ENCODE results near the gene VPS41.

Gene VPS41

DNA sequence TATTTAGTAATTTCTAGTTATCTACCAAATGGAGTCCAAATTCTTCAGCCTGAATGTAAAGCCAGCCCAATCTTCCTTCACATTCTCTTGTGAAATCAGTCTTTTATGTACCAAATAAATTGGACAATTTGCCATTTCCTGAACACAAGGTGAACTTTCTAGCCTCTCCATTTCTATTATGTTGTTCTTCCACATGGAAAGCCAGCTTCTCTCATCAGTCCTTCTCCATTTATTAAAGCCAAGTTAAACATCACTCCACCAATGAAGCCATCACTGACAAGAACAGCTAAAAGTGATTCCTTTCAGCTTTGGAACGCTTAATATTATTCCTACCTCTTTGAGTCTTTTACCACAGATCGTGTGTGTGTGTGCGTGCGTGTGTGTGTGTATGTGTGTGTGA is 88.4 kb downstream of the VPS41 start:
- H3K4me3 ChIP-seq (ENCODE audit: low read depth, low read length): no peak overlapping the region
- H3K27me3 ChIP-seq (ENCODE audit: insufficient read depth, low read length): no peaks in the 10 kb centered on the region
- no peaks in the 10 kb centered on the region for H3K79me2 ChIP-seq (ENCODE audit: control insufficient read depth, insufficient read depth, low read length, unreplicated experiment)
- H2AFZ ChIP-seq (ENCODE audit: low read length, unreplicated experiment): no peak overlapping the region
- peaks cover 13% of the 10 kb centered on the region; the same call in 1 of the 2 replicates for H3K36me3 ChIP-seq (ENCODE audit: insufficient read depth, low read length)
- H3K27ac ChIP-seq (ENCODE audit: low read depth, low read length): no peak overlapping the region
- H3K4me1 ChIP-seq (ENCODE audit: control insufficient read depth, insufficient read depth, low read length, unreplicated experiment): no peaks in the 10 kb centered on the region

- Histone ChIP-seq H3K79me2 (ENCODE audit: control insufficient read depth, insufficient read depth, low read length, unreplicated experiment) (no peaks in the 10 kb centered on the region), H2AFZ (ENCODE audit: low read length, unreplicated experiment) (no peak overlapping the region), H3K36me3 (ENCODE audit: insufficient read depth, low read length) (peaks cover 13% of the 10 kb centered on the region; the same call in 1 of the 2 replicates), H3K4me1 (ENCODE audit: control insufficient read depth, insufficient read depth, low read length, unreplicated experiment) (no peaks in the 10 kb centered on the region), H3K27me3 (ENCODE audit: insufficient read depth, low read length) (no peaks in the 10 kb centered on the region), H3K4me3 (ENCODE audit: low read depth, low read length) (no peak overlapping the region), H3K27ac (ENCODE audit: low read depth, low read length) (no peak overlapping the region)
Measured at GRCh38 chr7:38819463-38819862, 89.5 kb downstream of the VPS41 start.

DNA sequence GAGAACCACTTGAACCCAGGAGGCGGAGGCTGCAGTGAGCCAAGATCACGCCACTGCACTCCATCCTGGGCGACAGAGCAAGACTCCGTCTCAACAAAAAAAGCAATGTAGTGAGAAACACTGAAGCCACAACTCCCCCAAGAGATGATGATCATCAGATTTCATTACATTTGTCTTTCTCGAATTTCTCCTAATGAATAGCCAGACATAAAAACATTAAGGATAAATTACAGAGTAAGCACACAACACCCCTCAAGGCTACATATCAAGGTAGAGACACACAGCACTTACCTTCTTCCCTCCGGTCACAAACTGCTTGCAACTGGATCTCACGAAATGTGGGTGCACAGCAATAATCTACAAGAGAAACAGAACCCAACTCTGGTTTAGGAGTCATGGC is 91.5 kb downstream of the VPS41 start:
- no peaks in the 10 kb centered on the region for H3K79me2 ChIP-seq (ENCODE audit: control insufficient read depth, insufficient read depth, low read length, unreplicated experiment)
- H3K36me3 ChIP-seq (ENCODE audit: insufficient read depth, low read length): no peaks in the 10 kb centered on the region
- no peak overlapping the region for H3K27ac ChIP-seq (ENCODE audit: low read depth, low read length)
- no peak overlapping the region for H2AFZ ChIP-seq (ENCODE audit: low read length, unreplicated experiment)
- H3K4me1 ChIP-seq (ENCODE audit: control insufficient read depth, insufficient read depth, low read length, unreplicated experiment): no peaks in the 10 kb centered on the region
- H3K27me3 ChIP-seq (ENCODE audit: insufficient read depth, low read length): no peaks in the 10 kb centered on the region
- no peak overlapping the region for H3K4me3 ChIP-seq (ENCODE audit: low read depth, low read length)

DNA sequence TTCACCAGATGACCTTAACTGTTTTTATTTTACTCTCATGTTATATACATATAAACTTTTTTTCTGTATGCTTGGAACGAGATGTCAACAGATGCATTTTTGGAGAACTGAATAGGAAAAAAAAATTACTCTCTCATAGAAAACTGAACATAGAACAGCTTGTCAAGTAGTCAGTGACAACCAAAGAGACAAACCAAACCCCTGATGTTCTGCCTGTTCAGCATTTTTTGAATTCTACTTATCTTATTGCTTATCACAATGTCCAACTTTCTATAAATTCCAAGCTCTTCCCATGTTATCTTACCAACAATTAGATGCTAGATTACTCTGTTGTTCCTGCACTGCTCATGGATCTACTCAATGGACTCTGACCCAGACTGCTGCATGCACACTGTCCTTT is 95.2 kb downstream of the VPS41 start:
- H3K36me3 ChIP-seq (ENCODE audit: insufficient read depth, low read length): no peaks in the 10 kb centered on the region
- no peaks in the 10 kb centered on the region for H3K27me3 ChIP-seq (ENCODE audit: insufficient read depth, low read length)
- no peak overlapping the region for H3K4me3 ChIP-seq (ENCODE audit: low read depth, low read length)
- no peak overlapping the region for H3K27ac ChIP-seq (ENCODE audit: low read depth, low read length)
- no peak overlapping the region for H2AFZ ChIP-seq (ENCODE audit: low read length, unreplicated experiment)
- H3K79me2 ChIP-seq (ENCODE audit: control insufficient read depth, insufficient read depth, low read length, unreplicated experiment): no peaks in the 10 kb centered on the region
- H3K4me1 ChIP-seq (ENCODE audit: control insufficient read depth, insufficient read depth, low read length, unreplicated experiment): no peaks in the 10 kb centered on the region

DNA sequence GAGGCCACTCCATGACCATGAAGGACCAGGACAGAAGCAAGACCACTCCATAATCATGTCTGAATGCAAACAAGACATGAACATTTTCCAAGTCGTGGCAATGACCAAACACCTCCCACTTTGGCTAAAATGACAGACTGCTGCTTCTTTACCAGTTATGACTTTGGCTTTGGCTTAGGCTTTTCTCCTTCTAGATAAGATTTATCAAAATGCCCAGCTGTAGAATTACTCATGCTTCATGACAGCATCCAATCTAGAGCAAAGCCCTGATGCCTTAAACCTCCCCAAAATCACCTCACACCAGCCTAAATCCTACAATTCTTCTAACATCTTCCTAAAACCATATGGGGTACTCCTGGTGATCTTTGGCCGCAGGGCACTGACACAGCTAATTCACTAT is 102.1 kb downstream of the VPS41 start:
- Histone ChIP-seq H3K4me1 (ENCODE audit: control insufficient read depth, insufficient read depth, low read length, unreplicated experiment) (no peaks in the 10 kb centered on the region), H3K36me3 (ENCODE audit: insufficient read depth, low read length) (no peaks in the 10 kb centered on the region), H3K4me3 (ENCODE audit: low read depth, low read length) (no peak overlapping the region), H3K79me2 (ENCODE audit: control insufficient read depth, insufficient read depth, low read length, unreplicated experiment) (no peaks in the 10 kb centered on the region), H3K27ac (ENCODE audit: low read depth, low read length) (no peak overlapping the region), H2AFZ (ENCODE audit: low read length, unreplicated experiment) (no peak overlapping the region), H3K27me3 (ENCODE audit: insufficient read depth, low read length) (no peaks in the 10 kb centered on the region)

- Histone ChIP-seq H3K36me3 (ENCODE audit: insufficient read depth, low read length) (no peaks in the 10 kb centered on the region), H3K4me1 (ENCODE audit: control insufficient read depth, insufficient read depth, low read length, unreplicated experiment) (no peaks in the 10 kb centered on the region), H3K4me3 (ENCODE audit: low read depth, low read length) (no peak overlapping the region), H3K27ac (ENCODE audit: low read depth, low read length) (no peak overlapping the region), H3K27me3 (ENCODE audit: insufficient read depth, low read length) (no peaks in the 10 kb centered on the region), H2AFZ (ENCODE audit: low read length, unreplicated experiment) (no peak overlapping the region), H3K79me2 (ENCODE audit: control insufficient read depth, insufficient read depth, low read length, unreplicated experiment) (no peaks in the 10 kb centered on the region)
Measured at GRCh38 chr7:38801786-38802185, 107.2 kb downstream of the VPS41 start.

- Histone ChIP-seq H3K27me3 (ENCODE audit: insufficient read depth, low read length) (no peaks in the 10 kb centered on the region), H3K36me3 (ENCODE audit: insufficient read depth, low read length) (no peaks in the 10 kb centered on the region; the same call in 1 of the 2 replicates), H3K27ac (ENCODE audit: low read depth, low read length) (no peak overlapping the region), H3K4me3 (ENCODE audit: low read depth, low read length) (no peak overlapping the region), H3K79me2 (ENCODE audit: control insufficient read depth, insufficient read depth, low read length, unreplicated experiment) (no peaks in the 10 kb centered on the region), H2AFZ (ENCODE audit: low read length, unreplicated experiment) (no peak overlapping the region), H3K4me1 (ENCODE audit: control insufficient read depth, insufficient read depth, low read length, unreplicated experiment) (no peaks in the 10 kb centered on the region)
Measured at GRCh38 chr7:38798552-38799267, 110.3 kb downstream of the VPS41 start.

DNA sequence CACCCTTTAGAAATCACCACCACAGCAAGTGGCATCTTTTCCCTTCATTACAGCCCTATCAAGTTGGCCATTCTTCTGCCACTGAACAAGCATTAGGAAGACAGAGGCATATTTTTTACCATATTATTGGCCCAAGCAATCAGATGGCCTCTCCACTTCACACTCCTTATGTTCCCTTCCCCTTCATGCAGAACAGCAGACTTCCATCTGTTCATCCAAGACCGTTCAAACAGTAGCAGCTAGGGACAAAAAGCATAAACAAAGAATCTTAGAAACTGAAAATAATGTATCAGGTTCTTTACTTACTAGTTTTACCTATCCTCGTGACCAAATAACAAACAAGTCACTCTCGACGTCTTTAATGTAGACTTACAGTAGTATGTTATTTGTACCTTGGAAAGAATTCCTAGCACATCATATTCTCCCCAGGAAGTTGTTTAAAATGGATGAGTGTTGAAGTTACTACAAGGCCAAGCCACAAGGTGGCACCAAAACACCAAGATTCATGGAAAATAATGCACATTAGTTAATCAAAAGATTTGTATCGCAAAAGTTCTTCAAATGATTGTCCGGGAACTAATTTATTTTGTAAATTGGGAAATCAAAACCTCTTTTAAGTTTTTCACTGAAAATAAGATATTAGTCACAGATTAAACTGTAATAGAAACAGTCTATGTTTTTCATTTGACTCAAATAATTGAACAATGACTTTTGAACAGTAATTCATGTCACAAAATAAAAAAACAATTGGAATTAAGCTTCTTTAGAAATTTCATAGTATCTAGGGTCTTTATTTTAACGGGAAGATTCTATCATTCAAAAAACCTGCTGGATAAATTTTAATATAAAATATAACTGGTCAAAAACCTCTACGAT is 112.1 kb downstream of the VPS41 start:
- Histone ChIP-seq H3K4me1 (ENCODE audit: control insufficient read depth, insufficient read depth, low read length, unreplicated experiment) (no peaks in the 10 kb centered on the region), H3K79me2 (ENCODE audit: control insufficient read depth, insufficient read depth, low read length, unreplicated experiment) (no peaks in the 10 kb centered on the region), H3K4me3 (ENCODE audit: low read depth, low read length) (no peak overlapping the region), H2AFZ (ENCODE audit: low read length, unreplicated experiment) (no peak overlapping the region), H3K27ac (ENCODE audit: low read depth, low read length) (no peak overlapping the region), H3K27me3 (ENCODE audit: insufficient read depth, low read length) (no peaks in the 10 kb centered on the region), H3K36me3 (ENCODE audit: insufficient read depth, low read length) (no peaks in the 10 kb centered on the region; the same call in 1 of the 2 replicates)

DNA sequence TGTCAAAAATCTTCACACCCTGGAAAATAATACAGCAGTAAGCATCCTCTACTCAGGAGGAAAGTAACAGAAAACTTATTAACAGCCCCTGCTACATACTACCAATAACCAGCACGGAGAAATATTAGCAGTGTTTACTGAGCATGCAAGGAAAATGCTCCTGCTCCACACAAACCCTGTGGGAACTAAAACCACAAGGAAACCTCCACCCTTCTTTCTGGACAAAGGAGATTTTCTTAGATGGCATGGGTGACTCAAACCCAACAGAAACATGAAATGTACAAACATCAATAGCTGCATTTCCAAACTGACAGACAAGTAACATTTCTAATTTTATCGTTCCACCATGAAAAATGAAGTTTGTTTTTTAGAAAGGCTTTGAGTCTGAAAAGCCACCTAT is 113.4 kb downstream of the VPS41 start:
- Histone ChIP-seq H3K27ac (ENCODE audit: low read depth, low read length) (no peak overlapping the region), H3K27me3 (ENCODE audit: insufficient read depth, low read length) (no peaks in the 10 kb centered on the region), H3K79me2 (ENCODE audit: control insufficient read depth, insufficient read depth, low read length, unreplicated experiment) (no peaks in the 10 kb centered on the region), H3K4me1 (ENCODE audit: control insufficient read depth, insufficient read depth, low read length, unreplicated experiment) (no peaks in the 10 kb centered on the region), H2AFZ (ENCODE audit: low read length, unreplicated experiment) (no peak overlapping the region), H3K36me3 (ENCODE audit: insufficient read depth, low read length) (no peaks in the 10 kb centered on the region; the same call in 1 of the 2 replicates), H3K4me3 (ENCODE audit: low read depth, low read length) (no peak overlapping the region)

DNA sequence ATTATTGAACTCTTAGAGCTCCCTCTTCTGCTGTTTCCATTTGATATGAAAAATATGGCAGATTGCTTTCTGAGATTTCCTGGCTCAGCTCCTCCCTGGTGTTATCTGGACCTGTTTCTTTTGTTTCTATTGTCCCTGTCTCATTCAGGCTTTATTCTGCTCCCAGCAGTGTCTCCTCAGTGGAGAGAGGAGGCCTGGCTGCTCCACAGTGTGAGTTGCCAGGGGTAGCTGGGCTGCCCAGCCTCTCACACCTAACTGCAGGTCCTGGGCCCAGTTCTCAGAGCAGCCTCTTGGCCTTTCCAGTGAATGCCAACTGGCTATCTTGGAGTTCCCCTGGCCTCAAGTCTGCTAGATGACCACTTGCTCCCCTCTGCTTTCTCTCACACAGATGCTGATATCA is 127.0 kb downstream of the VPS41 start:
- H3K27me3 ChIP-seq (ENCODE audit: insufficient read depth, low read length): no peaks in the 10 kb centered on the region
- no peak overlapping the region for H2AFZ ChIP-seq (ENCODE audit: low read length, unreplicated experiment)
- H3K79me2 ChIP-seq (ENCODE audit: control insufficient read depth, insufficient read depth, low read length, unreplicated experiment): no peaks in the 10 kb centered on the region
- no peak overlapping the region for H3K27ac ChIP-seq (ENCODE audit: low read depth, low read length)
- no peaks in the 10 kb centered on the region for H3K4me1 ChIP-seq (ENCODE audit: control insufficient read depth, insufficient read depth, low read length, unreplicated experiment)
- H3K4me3 ChIP-seq (ENCODE audit: low read depth, low read length): no peak overlapping the region
- H3K36me3 ChIP-seq (ENCODE audit: insufficient read depth, low read length): no peaks in the 10 kb centered on the region

GRCh38 chr7:38777609-38778008 is 131.4 kb downstream of the VPS41 start:
- no peaks in the 10 kb centered on the region for H3K79me2 ChIP-seq (ENCODE audit: control insufficient read depth, insufficient read depth, low read length, unreplicated experiment)
- no peak overlapping the region for H2AFZ ChIP-seq (ENCODE audit: low read length, unreplicated experiment)
- no peak overlapping the region for H3K4me3 ChIP-seq (ENCODE audit: low read depth, low read length)
- no peak overlapping the region for H3K27ac ChIP-seq (ENCODE audit: low read depth, low read length)
- no peaks in the 10 kb centered on the region for H3K27me3 ChIP-seq (ENCODE audit: insufficient read depth, low read length)
- no peaks in the 10 kb centered on the region for H3K4me1 ChIP-seq (ENCODE audit: control insufficient read depth, insufficient read depth, low read length, unreplicated experiment)
- H3K36me3 ChIP-seq (ENCODE audit: insufficient read depth, low read length): no peaks in the 10 kb centered on the region; the same call in 1 of the 2 replicates

Measured in ACC112 (cell line).